ENCODE results near the gene PCDH9. TPM values are rescaled to one million over a fixed set of nuclear protein-coding genes. Genes with fewer than 3 reads are reported as not detected.

PCDH9 gene
- total RNA-seq, 1 donor from 2014 or later, result 20.2 TPM

DNA sequence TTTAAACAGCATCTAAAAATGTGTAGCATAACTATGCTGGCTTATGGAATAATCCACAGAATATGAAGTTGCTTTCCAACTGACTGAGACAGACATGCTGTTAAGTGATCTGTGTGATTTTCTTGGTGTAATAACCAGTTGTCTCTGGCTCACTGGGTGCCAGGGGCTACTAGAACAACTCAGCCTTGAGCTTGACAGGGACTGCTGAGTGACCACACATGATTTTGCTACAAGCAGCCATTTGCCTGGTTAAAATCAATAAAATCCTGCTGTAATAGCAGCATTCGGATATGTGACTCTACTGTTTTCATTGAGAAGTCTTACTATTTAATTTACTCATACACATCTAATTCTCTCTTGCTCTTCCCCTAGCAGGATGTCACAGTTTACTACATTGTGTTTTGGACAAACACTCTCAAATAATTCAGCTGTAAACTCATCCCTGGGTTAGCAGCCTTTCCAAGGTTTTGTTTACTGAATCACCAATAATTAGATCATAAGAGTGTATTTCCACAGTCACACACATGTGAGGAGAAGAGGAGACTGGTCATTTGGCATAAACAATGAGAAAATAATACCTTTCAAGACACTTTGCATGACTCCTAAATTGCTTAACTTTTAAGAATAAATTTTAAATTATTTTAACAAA is 426.2 kb downstream of the PCDH9 start:
- Mint-ChIP-seq H3K36me3 (no peaks in the 10 kb centered on the region), H3K4me1 (ENCODE audit: unreplicated experiment) (peaks cover 13% of the 10 kb centered on the region), H3K27ac (no peak overlapping the region), H3K9me3 (no peaks in the 10 kb centered on the region), H3K4me3 (no peak overlapping the region), H3K27me3 (no peaks in the 10 kb centered on the region)
- TF ChIP-seq, protein P1, sequence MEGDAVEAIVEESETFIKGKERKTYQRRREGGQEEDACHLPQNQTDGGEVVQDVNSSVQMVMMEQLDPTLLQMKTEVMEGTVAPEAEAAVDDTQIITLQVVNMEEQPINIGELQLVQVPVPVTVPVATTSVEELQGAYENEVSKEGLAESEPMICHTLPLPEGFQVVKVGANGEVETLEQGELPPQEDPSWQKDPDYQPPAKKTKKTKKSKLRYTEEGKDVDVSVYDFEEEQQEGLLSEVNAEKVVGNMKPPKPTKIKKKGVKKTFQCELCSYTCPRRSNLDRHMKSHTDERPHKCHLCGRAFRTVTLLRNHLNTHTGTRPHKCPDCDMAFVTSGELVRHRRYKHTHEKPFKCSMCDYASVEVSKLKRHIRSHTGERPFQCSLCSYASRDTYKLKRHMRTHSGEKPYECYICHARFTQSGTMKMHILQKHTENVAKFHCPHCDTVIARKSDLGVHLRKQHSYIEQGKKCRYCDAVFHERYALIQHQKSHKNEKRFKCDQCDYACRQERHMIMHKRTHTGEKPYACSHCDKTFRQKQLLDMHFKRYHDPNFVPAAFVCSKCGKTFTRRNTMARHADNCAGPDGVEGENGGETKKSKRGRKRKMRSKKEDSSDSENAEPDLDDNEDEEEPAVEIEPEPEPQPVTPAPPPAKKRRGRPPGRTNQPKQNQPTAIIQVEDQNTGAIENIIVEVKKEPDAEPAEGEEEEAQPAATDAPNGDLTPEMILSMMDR (conservative IDR thresholded peaks at IDR 0.05), result no peak
- no peak for DNase-seq (ENCODE audit: extremely low spot score, unreplicated experiment)

DNA sequence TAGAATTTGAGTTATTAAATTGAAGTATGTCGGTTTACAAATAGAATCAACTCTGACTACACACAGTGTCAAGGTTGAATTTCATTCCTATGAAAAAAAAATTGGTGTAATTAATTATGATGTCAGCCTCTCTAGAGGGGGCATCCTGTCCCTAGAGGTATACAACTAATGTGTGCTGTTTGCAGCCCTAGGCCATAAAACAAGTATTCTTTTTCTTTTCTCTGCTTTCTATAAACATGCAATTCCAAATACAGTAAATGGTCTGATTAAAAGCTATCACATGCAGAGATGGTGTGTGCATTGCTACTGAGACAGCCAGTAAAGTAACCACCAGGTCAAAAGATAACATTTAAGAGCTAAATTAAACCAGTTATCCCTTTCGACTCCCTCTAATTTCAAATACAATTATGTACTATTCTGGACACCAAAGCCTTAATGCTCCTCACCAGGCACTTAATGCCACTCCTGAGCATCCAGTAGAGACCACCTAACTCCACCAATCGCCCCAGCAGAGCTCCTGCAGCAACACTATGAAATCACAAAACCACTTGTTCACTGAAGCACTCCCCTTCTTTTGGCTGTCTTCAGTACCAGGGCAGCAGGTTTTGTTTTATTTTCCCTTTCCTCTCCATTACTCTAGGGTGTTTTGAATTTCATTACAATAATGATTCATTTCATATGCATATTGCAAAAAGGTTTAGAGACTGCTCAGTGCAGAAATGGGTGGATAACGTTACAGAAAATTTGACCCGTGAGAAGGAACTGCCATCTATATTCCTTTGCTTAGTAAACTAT is 426.9 kb downstream of the PCDH9 start:
- no peaks in the 10 kb centered on the region for H3K9me3 Mint-ChIP-seq
- no peaks in the 10 kb centered on the region for H3K36me3 Mint-ChIP-seq
- H3K4me3 Mint-ChIP-seq, result no peak overlapping the region
- no peak overlapping the region for H3K27ac Mint-ChIP-seq
- TF ChIP-seq, protein P1 (conservative IDR thresholded peaks at IDR 0.05), result no peak
- DNase-seq (ENCODE audit: extremely low spot score, unreplicated experiment), result no peak
- peaks cover 13% of the 10 kb centered on the region for H3K4me1 Mint-ChIP-seq (ENCODE audit: unreplicated experiment)
- H3K27me3 Mint-ChIP-seq, result no peaks in the 10 kb centered on the region

DNA sequence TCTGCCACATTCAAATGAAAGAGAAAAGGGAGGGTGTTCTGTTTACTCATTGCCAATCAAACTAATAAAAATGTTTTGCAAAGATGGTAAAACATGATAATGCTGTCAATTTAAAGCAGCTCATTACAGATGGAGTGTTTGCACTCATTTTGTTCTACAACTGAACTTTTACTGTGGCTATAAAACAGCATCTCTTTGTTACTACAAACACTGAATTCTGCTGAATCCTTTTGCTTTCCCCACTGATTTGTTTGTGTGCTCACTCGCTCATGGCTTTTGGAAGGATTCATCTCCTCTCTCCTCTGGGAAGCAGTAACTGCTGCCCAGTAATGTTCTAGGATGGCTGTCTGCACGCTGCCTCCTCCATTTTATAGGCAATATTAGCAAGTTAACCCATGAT is 434.5 kb downstream of the PCDH9 start:
- DNase-seq (ENCODE audit: extremely low spot score, unreplicated experiment), result no peak
- H3K27me3 Mint-ChIP-seq, result peaks cover 5% of the 10 kb centered on the region
- peaks cover 4% of the 10 kb centered on the region for H3K4me1 Mint-ChIP-seq (ENCODE audit: unreplicated experiment)
- no peak overlapping the region for H3K27ac Mint-ChIP-seq
- H3K9me3 Mint-ChIP-seq, result no peaks in the 10 kb centered on the region
- no peaks in the 10 kb centered on the region for H3K36me3 Mint-ChIP-seq
- TF ChIP-seq, protein P1 (conservative IDR thresholded peaks at IDR 0.05), result no peak
- no peak overlapping the region for H3K4me3 Mint-ChIP-seq

DNA sequence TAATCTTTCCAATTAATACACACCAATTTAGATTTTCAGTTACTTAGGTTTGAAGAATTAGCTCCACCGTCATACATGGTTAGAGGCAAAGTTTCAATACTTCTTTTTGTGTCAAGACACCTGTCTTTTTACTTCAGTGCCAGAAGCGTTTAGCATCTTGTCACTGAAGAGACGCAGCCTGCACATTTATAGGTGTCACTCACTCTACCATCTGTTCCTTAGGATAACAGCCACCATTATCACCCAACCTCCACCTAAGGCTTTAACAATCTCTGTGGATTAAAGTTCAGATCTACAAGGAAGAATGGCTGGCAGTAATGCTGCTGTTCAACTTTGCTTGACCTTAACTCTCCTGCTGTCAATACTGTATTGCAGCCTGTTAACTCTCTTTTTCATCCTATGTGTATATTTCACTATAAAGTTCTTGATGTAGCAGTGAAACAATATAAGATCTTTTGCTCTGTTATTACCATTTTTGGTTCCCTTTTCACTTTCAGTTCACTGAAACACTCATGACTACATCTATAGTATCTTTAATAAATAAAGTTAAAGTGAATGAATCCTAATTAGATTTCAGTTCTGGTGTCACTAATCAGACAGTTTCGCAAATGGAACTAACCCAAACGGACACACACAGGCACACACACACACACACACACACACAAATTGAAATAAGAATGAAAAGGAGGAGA is 435.6 kb downstream of the PCDH9 start:
- Mint-ChIP-seq H3K27me3 (peaks cover 5% of the 10 kb centered on the region), H3K4me1 (ENCODE audit: unreplicated experiment) (peaks cover 4% of the 10 kb centered on the region), H3K4me3 (no peak overlapping the region), H3K9me3 (no peaks in the 10 kb centered on the region), H3K36me3 (no peaks in the 10 kb centered on the region), H3K27ac (no peak overlapping the region)
- DNase-seq (ENCODE audit: extremely low spot score, unreplicated experiment), result no peak
- TF ChIP-seq, protein P1 (conservative IDR thresholded peaks at IDR 0.05), result no peak

DNA sequence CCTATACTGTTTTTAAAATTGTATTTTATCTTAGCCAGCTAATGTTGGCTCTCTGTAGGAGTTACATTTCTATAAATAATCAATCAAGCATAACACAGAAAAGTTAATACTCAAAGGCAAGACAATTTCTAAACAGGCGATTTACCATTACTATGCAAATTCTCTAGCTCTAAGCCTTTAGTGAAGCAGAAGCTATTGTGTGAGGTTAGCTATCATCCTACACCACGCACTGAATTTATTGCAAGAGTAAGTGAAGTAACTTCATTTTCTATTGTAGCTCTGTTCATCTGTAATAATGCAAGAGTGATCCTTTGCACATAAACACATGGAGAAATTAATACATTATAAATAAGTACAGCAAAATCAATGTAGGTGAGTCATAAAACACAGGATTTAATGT is 439.3 kb downstream of the PCDH9 start:
- Mint-ChIP-seq H3K4me3 (no peak overlapping the region), H3K36me3 (no peaks in the 10 kb centered on the region), H3K27me3 (peaks cover 5% of the 10 kb centered on the region), H3K4me1 (ENCODE audit: unreplicated experiment) (peaks cover 4% of the 10 kb centered on the region), H3K27ac (no peak overlapping the region), H3K9me3 (no peaks in the 10 kb centered on the region)
- TF ChIP-seq, protein P1 (conservative IDR thresholded peaks at IDR 0.05), result no peak
- DNase-seq (ENCODE audit: extremely low spot score, unreplicated experiment), result no peak

All from type B pancreatic cell (in vitro differentiated cells).